A673 (cell line): ENCODE results near the gene STXBP2. TPM values are rescaled to one million over a fixed set of nuclear protein-coding genes. Genes with fewer than 3 reads are reported as not detected.

ENCODE experiments used
- BruUV-seq: library from RNA; stranded (reverse); fragments of 400-500 nt; replicated peaks from 2 replicates; lab custom pipeline; 2021; lab: Mats Ljungman, UMichigan
- CTCF ChIA-PET: fragments of 300-600 bp; sonication (Branson Sonifier 250); formaldehyde crosslinking; loops from one replicate; lab custom pipeline; 2022; ENCODE audit warnings: antibody characterized with exemption; lab: Charles Lee
- POLR2A ChIA-PET: fragments of 300-600 bp; sonication (Branson Sonifier 250); formaldehyde crosslinking; loops from one replicate; lab custom pipeline; 2022; ENCODE audit warnings: antibody characterized with exemption; ENCODE audit not compliant: low non-redundant PET; lab: Charles Lee
- DNase-seq: peaks from one replicate; pipeline ENCODE4 v3.0.0-alpha.2; 2015; ENCODE audit warnings: low spot score
- H3K27ac ChIP-seq: fragments of 200-600 bp; sonication (generic); 2 replicates; pipeline ENCODE4 v1.5.1; 2016; ENCODE audit warnings: mixed run types, low read depth, mild to moderate bottlenecking, mixed read lengths, antibody characterized with exemption, low read length; ENCODE audit not compliant: poor library complexity, severe bottlenecking
- H3K27me3 ChIP-seq: fragments of 200-600 bp; sonication (generic); replicated peaks from 2 replicates; pipeline ENCODE4 v1.6.1; 2017; ENCODE audit warnings: mixed run types, low read depth, mild to moderate bottlenecking, mixed read lengths, antibody characterized with exemption, low read length; ENCODE audit not compliant: insufficient read depth, poor library complexity
- H3K36me3 ChIP-seq: fragments of 200-600 bp; sonication (generic); 2 replicates; pipeline ENCODE4 v1.6.1; 2016; ENCODE audit warnings: mixed run types, mild to moderate bottlenecking, mixed read lengths, antibody characterized with exemption, low read length; ENCODE audit not compliant: insufficient read depth, poor library complexity, severe bottlenecking
- H3K4me1 ChIP-seq: fragments of 200-600 bp; sonication (generic); 2 replicates; pipeline ENCODE4 v1.6.1; 2017; ENCODE audit warnings: mixed run types, mild to moderate bottlenecking, mixed read lengths, antibody characterized with exemption, low read length; ENCODE audit not compliant: insufficient read depth, poor library complexity, severe bottlenecking
- H3K4me3 ChIP-seq: fragments of 200-600 bp; sonication (generic); 2 replicates; pipeline ENCODE4 v1.5.1; 2016; ENCODE audit warnings: low read depth, mixed run types, mild to moderate bottlenecking, mixed read lengths, low read length; ENCODE audit not compliant: poor library complexity, severe bottlenecking
- H3K9me3 ChIP-seq: fragments of 200-600 bp; sonication (generic); 2 replicates; pipeline ENCODE4 v1.6.1; 2016; ENCODE audit warnings: mixed run types, low read depth, mild to moderate bottlenecking, mixed read lengths, antibody characterized with exemption, low read length; ENCODE audit not compliant: poor library complexity, severe bottlenecking
- EZH2 ChIP-seq: fragments of 200-600 bp; sonication (generic); IDR thresholded peaks from 2 replicates; pipeline ENCODE4 v1.6.1; 2017; ENCODE audit warnings: borderline replicate concordance, low read depth, mild to moderate bottlenecking, mixed read lengths, antibody characterized with exemption, low read length; ENCODE audit not compliant: poor library complexity, severe bottlenecking
- intact Hi-C: fragments of 100-400 bp; cut with micrococcal nuclease; formaldehyde crosslinking; loops from one replicate; pipeline ENCODE4 v1.10.0; 2022; ENCODE audit not compliant: unreplicated experiment
- total RNA-seq: library from RNA; stranded (reverse); gene quantifications from 2 replicates; pipeline ENCODE4 v1.2.3, GENCODE V29; 2021
- TF ChIP-seq, protein P1 (sequence below): fragments of 300-800, 200-600 bp; sonication (generic); conservative IDR thresholded peaks from 2 replicates; pipeline ENCODE4 v1.5.1; 2017; ENCODE audit warnings: low read depth, mild to moderate bottlenecking, antibody characterized with exemption, low read length, moderate library complexity, mixed read lengths

The STXBP2 gene
- total RNA-seq, 1 experiment from 2014 or later = 49.8 TPM

DNA sequence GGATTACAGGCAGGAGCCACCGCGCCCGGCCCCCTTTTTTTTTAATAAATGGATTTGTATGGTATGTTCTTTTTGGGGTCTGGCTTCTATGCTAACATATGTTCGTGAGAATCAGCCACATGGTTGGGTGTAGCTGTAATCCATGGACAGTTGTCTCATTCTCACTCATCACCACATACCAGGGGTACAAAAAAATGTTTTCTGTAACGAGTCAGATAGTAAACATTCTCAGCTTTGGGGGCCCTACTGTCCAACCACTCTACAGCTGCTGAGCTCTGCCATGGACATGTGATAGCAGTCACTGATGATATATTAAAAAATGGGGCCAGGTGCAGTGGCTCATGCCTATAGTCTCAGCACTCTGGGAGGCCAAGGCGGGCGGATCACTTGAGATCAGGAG, 26.8 kb downstream of the STXBP2 start:
- POLR2A ChIA-PET = no interaction called here
- no peak for DNase-seq
- no TSS peak for BruUV-seq
- TF ChIP-seq EZH2 = no peak
- H3K9me3 ChIP-seq = no peaks in the 10 kb centered on the region
- H3K4me1 ChIP-seq = no peaks in the 10 kb centered on the region
- no peaks in the 10 kb centered on the region for H3K36me3 ChIP-seq
- no peaks in the 10 kb centered on the region for H3K27me3 ChIP-seq
- intact Hi-C loops = no loop called here
- no peak overlapping the region for H3K27ac ChIP-seq
- H3K4me3 ChIP-seq = no peak overlapping the region
- CTCF ChIA-PET = interaction anchor here (0.6 kb wide), 1 partner anchor 17 kb away, joined by 4 read pairs; the partner anchor contains the start of gene TRAPPC5

DNA sequence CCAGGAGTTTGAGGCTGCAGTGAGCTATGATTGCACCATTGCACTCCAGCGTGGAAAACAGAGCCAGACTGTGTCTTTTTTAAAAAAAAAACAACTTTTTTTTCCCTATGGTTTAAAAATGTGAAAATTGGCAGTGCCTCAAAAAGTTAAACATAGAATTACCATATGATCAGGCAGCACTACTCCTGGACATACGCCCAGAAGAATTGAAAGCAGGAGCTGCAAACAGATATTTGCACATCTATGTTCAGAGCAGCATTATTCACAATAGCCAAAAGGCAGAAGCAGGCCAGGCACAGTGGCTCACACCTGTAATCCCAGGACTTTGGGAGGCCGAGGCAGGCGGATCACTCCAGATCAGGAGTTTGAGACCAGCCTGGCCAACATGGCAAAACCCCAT, 28.2 kb downstream of the STXBP2 start:
- Histone ChIP-seq H3K27me3 (no peaks in the 10 kb centered on the region), H3K36me3 (no peaks in the 10 kb centered on the region), H3K4me3 (no peak overlapping the region), H3K4me1 (no peaks in the 10 kb centered on the region), H3K9me3 (no peaks in the 10 kb centered on the region), H3K27ac (no peak overlapping the region)
- DNase-seq = no peak
- POLR2A ChIA-PET = no interaction called here
- TF ChIP-seq, protein P1, sequence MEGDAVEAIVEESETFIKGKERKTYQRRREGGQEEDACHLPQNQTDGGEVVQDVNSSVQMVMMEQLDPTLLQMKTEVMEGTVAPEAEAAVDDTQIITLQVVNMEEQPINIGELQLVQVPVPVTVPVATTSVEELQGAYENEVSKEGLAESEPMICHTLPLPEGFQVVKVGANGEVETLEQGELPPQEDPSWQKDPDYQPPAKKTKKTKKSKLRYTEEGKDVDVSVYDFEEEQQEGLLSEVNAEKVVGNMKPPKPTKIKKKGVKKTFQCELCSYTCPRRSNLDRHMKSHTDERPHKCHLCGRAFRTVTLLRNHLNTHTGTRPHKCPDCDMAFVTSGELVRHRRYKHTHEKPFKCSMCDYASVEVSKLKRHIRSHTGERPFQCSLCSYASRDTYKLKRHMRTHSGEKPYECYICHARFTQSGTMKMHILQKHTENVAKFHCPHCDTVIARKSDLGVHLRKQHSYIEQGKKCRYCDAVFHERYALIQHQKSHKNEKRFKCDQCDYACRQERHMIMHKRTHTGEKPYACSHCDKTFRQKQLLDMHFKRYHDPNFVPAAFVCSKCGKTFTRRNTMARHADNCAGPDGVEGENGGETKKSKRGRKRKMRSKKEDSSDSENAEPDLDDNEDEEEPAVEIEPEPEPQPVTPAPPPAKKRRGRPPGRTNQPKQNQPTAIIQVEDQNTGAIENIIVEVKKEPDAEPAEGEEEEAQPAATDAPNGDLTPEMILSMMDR = no peak
- no peak for TF ChIP-seq EZH2
- intact Hi-C loops = no loop called here
- BruUV-seq = no TSS peak
- CTCF ChIA-PET = no interaction called here

DNA sequence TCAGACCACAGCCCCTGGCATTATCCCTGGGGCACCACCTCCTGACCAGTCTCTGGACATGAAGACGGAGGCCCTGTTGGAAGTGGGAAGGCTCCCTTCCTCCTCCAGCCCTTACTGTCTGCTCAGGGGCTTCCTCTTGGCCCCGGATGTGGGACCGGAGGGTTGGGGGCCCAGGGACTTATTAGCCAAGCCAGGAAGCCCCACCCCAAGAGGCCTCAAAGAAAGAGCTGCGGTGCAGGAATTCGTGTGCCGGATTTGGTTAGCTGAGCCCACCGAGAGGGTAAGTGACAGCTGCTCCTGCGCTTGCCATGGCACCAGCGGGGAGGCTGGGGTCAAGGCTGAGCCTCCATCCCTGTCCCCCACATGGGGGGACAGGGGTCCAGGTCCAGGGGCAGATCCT, 31.9 kb downstream of the STXBP2 start, which contains the start of gene RETN:
Gene RETN, plus strand, starts transcription at position 208 of the 400 bp plus-strand sequence. CDS start 278 bp downstream, outside the sequence.
- no peaks in the 10 kb centered on the region for H3K9me3 ChIP-seq
- intact Hi-C loops = no loop called here
- CTCF ChIA-PET = no interaction called here
- DNase-seq = no peak
- no peak within 1 kb of the TSS for H3K27ac ChIP-seq
- no peak within 1 kb of the TSS for H3K4me3 ChIP-seq
- no peaks in the 10 kb centered on the region for H3K36me3 ChIP-seq
- H3K4me1 ChIP-seq = no peaks in the 10 kb centered on the region
- POLR2A ChIA-PET = no interaction called here
- no TSS peak for BruUV-seq
- H3K27me3 ChIP-seq = no peaks in the 10 kb centered on the region
- TF ChIP-seq EZH2 = no peak
- TF ChIP-seq, protein P1 = no peak

DNA sequence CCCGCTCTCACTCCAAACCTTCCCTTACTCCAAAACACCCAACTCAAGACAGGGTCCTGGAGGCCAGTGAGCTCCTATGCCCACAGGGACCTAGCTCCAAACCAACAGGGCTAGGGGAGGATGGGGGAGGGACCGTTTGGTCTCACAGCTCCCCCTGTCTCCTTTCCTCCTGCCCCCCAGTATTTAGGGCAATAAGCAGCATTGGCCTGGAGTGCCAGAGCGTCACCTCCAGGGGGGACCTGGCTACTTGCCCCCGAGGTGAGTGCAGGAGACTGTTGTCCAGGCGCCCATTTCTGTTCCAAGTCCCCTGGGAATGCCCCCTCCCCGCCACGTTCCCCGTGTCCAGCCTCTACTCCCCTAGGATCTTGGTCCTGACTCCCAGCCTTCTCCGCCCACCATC, 32.7 kb downstream of the STXBP2 start:
- no TSS peak for BruUV-seq
- ChIA-PET POLR2A (no interaction called here), CTCF (no interaction called here)
- Histone ChIP-seq H3K9me3 (no peaks in the 10 kb centered on the region), H3K36me3 (no peaks in the 10 kb centered on the region), H3K4me3 (no peak overlapping the region), H3K27ac (no peak overlapping the region), H3K27me3 (no peaks in the 10 kb centered on the region), H3K4me1 (peaks cover 3% of the 10 kb centered on the region)
- intact Hi-C loops = no loop called here
- DNase-seq = no peak
- no peak for TF ChIP-seq EZH2
- TF ChIP-seq, protein P1 = no peak
